ENCODE measurements around the gene MTUS2.

The MTUS2 gene

GRCh38 chr13:29476046-29476445 lies 655.9 kb downstream of the MTUS2 start:
- no peak for TF ChIP-seq CTCF (IDR thresholded peaks at IDR 0.05; ENCODE audit: borderline replicate concordance, insufficient read depth, low read depth, low read length)
- H3K4me3 ChIP-seq (ENCODE audit: low read depth, low read length), result no peak overlapping the region

GRCh38 chr13:29479716-29480492 lies 659.8 kb downstream of the MTUS2 start:
- no peak for TF ChIP-seq CTCF (IDR thresholded peaks at IDR 0.05; ENCODE audit: borderline replicate concordance, insufficient read depth, low read depth, low read length)
- no peak overlapping the region for H3K4me3 ChIP-seq (ENCODE audit: low read depth, low read length)

- no peak for TF ChIP-seq CTCF (IDR thresholded peaks at IDR 0.05; ENCODE audit: borderline replicate concordance, insufficient read depth, low read depth, low read length)
- no peak overlapping the region for H3K4me3 ChIP-seq (ENCODE audit: low read depth, low read length)
Measured at GRCh38 chr13:29480893-29481525, 660.9 kb downstream of the MTUS2 start.

- TF ChIP-seq CTCF (IDR thresholded peaks at IDR 0.05; ENCODE audit: borderline replicate concordance, insufficient read depth, low read depth, low read length), result no peak
- no peak overlapping the region for H3K4me3 ChIP-seq (ENCODE audit: low read depth, low read length)
Measured at GRCh38 chr13:29481603-29482002, 661.5 kb downstream of the MTUS2 start.

GRCh38 chr13:29482504-29482903 lies 662.4 kb downstream of the MTUS2 start:
- no peak for TF ChIP-seq CTCF (IDR thresholded peaks at IDR 0.05; ENCODE audit: borderline replicate concordance, insufficient read depth, low read depth, low read length)
- H3K4me3 ChIP-seq (ENCODE audit: low read depth, low read length), result no peak overlapping the region

- no peak for TF ChIP-seq CTCF (IDR thresholded peaks at IDR 0.05; ENCODE audit: borderline replicate concordance, insufficient read depth, low read depth, low read length)
- no peak overlapping the region for H3K4me3 ChIP-seq (ENCODE audit: low read depth, low read length)
Measured at GRCh38 chr13:29483211-29483610, 663.1 kb downstream of the MTUS2 start.

- no peak overlapping the region for H3K4me3 ChIP-seq (ENCODE audit: low read depth, low read length)
- TF ChIP-seq CTCF (IDR thresholded peaks at IDR 0.05; ENCODE audit: borderline replicate concordance, insufficient read depth, low read depth, low read length), result no peak
Measured at GRCh38 chr13:29483623-29484022, 663.5 kb downstream of the MTUS2 start.
